ENCODE data around the gene UBXN1. TPM values are rescaled to one million over a fixed set of nuclear protein-coding genes. Genes with fewer than 3 reads are reported as not detected.
A peak's percentile ranks its signal among the peaks of the same experiment; 100 is the strongest.

Gene UBXN1, protein sequence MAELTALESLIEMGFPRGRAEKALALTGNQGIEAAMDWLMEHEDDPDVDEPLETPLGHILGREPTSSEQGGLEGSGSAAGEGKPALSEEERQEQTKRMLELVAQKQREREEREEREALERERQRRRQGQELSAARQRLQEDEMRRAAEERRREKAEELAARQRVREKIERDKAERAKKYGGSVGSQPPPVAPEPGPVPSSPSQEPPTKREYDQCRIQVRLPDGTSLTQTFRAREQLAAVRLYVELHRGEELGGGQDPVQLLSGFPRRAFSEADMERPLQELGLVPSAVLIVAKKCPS
- 70.7 and 840 TPM in 2 replicates for total RNA-seq (ENCODE audit: low replicate concordance)

DNA sequence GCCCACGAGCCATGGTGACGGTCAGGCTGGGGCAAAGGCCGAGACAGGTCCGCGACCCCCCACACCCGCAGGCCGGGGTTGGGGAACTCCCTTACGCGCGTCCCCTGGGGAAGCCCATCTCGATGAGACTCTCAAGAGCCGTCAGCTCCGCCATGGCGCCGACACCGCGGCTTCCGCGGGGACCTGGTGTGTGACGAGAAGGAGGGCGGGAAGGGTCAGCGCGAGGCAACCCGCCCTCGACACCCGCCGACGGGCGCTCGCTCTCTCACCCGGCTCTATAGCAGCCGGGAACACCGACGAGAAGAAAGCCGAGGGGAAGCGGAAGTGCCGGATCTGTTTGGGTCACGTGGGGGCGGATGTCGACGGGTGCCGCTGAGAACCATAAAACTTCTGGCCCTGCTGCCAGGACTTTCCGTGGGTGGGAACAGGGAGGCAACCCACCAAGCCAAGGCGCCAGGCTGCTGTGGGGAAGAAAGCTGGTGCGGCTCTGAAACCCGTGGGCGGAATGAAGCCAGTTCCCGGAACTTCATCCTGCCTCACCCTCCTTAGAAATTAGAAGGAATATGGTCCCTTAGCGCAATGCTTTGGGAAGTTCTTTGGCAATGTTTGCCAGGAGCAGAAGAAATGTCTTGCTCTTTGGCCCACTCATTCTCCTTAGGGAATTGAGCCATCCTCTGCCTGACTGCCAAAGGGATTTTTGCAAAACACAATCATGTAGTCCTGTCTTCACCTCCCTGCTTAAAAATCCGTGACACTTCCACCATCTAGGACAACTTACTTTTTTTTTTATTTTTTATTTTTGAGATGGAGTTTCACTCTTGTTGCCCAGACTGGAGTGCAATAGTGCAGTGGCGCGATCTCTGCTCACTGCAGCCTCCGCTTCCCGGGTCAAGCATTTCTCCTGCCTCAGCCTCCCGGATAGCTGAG is at the start of gene UBXN1:
UBXN1 (minus strand) TSS at position 304 of the 927 bp plus-strand sequence; CDS start at position 154, 150 bp downstream.
- TF ChIP-seq, protein P1, sequence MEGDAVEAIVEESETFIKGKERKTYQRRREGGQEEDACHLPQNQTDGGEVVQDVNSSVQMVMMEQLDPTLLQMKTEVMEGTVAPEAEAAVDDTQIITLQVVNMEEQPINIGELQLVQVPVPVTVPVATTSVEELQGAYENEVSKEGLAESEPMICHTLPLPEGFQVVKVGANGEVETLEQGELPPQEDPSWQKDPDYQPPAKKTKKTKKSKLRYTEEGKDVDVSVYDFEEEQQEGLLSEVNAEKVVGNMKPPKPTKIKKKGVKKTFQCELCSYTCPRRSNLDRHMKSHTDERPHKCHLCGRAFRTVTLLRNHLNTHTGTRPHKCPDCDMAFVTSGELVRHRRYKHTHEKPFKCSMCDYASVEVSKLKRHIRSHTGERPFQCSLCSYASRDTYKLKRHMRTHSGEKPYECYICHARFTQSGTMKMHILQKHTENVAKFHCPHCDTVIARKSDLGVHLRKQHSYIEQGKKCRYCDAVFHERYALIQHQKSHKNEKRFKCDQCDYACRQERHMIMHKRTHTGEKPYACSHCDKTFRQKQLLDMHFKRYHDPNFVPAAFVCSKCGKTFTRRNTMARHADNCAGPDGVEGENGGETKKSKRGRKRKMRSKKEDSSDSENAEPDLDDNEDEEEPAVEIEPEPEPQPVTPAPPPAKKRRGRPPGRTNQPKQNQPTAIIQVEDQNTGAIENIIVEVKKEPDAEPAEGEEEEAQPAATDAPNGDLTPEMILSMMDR (IDR thresholded peaks at IDR 0.05; ENCODE audit: insufficient read depth, low read length) = no peak
- peak within 1 kb of the TSS; percentile 76 for H3K4me3 ChIP-seq (ENCODE audit: low read depth, low read length)
- DNase-seq (ENCODE audit: low read depth) = peak; percentile 95

DNA sequence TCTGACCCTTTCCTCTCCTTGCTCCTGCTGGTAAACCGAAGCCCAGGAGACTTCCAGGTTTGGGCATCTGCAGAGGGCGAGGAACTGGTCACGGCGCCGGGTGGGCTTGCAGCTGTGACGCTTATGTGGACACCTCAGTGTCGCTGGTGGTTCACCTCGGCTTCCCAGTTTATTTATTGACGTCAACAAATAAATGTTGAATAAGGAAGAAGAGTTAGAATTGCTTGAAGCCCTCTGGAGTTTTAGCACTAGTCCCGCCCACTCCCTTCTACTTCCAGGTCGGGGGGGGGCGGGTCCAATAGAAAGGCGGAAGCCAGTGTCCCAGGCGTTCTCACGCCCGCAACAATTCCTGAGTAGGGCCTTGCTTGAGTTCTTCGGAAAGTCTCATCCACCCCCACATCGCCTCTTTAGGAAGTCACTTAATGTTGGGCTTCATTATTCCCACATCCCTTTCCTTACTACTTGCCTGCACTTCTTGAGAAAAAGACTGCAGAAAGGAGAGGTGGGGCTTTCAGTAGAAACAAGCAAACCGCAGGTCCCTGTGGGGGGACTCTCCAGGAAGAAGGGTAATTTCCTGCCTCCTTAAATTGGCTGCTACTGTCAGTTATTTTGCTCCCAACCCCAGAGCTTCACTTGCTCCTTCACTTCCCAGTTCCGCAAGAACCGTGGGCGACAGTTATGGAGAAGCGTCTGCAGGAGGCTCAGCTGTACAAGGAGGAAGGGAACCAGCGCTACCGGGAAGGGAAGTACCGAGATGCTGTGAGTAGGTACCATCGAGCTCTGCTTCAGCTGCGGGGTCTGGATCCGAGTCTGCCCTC is 49.5 kb upstream of the UBXN1 start, which contains the start of gene TTC9C:
TTC9C (plus strand) TSS at position 316 of the 818 bp plus-strand sequence; CDS start at position 679, 363 bp downstream.
- H3K4me3 ChIP-seq (ENCODE audit: low read depth, low read length) = peak within 1 kb of the TSS; percentile 98
- DNase-seq (ENCODE audit: low read depth) = peak; percentile 80
- TF ChIP-seq, protein P1 (IDR thresholded peaks at IDR 0.05; ENCODE audit: insufficient read depth, low read length) = no peak

DNA sequence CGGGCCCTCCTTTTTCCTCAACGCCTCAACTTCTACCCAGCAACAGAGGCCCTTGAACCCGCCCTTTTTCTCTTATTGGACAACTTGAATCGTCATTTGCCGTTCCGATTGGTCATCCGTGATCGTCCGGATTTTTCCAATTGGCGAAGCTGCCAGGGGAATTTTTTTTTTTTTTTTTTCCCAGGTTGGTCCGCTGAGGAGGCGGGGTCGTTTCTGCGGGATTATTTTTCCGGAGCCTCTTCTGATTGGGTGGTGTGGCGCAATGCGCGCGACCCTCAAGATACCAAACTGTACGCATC is 48.9 kb upstream of the UBXN1 start:
- TF ChIP-seq, protein P1 (IDR thresholded peaks at IDR 0.05; ENCODE audit: insufficient read depth, low read length) = no peak
- H3K4me3 ChIP-seq (ENCODE audit: low read depth, low read length) = peak overlapping the region; percentile 98
- peak; percentile 99 for DNase-seq (ENCODE audit: low read depth)

DNA sequence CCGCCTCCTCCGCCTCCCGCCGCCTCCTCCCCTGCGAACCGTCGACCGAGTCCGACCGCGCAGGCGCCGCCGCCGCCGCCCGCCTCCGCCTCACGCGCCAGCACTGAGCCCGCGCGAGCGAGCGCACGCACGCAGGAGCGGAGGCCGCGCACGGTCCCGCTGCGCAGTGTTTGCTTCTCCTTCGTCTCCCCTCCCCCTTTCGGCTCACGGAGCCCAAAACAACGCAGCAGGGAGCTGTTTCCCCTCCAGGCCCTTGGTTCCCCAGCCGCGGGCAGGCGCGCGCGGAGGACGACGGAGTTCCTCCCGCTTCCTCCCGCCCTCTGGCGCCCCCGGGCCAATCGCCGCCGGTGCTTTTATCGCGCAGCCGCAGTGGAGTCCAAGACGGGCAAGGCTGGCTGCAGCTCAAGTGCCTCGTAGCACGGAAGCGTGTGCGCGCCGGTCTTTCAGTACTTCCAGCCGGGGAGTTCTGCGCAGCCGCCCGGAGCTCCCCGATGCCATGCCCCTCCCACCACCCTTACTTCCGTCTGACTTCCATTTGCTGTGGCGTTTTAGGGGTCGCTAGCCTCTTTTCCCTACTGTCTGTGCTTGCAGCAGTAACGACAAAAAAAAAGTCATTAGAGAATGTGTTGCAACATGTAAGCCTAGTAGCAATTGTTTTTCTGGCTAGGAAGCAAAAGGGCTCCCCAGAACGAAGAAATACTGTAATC is 48.4 kb upstream of the UBXN1 start, which contains the start of gene HNRNPUL2:
HNRNPUL2 (minus strand) TSS at position 293 of the 707 bp plus-strand sequence. CDS start 301 bp downstream, outside the sequence.
- TF ChIP-seq, protein P1 (IDR thresholded peaks at IDR 0.05; ENCODE audit: insufficient read depth, low read length) = no peak
- H3K4me3 ChIP-seq (ENCODE audit: low read depth, low read length) = peak within 1 kb of the TSS; percentile 98
- peak; percentile 99 for DNase-seq (ENCODE audit: low read depth)

DNA sequence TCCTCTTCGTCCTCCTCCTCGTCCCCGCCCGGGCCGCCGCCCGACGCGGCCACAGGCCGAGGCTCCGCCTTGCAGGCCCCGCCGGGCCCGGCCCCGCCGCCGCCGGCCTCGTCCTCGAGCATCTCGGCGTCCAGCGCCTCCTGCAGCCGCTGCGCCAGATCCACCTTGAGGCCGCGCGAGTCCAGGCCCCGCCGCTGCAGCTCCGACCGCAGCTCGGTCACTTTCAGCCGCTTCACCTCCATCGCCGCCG is 48.0 kb upstream of the UBXN1 start:
- no peak for DNase-seq (ENCODE audit: low read depth)
- H3K4me3 ChIP-seq (ENCODE audit: low read depth, low read length) = peak overlapping the region; percentile 84
- TF ChIP-seq, protein P1 (IDR thresholded peaks at IDR 0.05; ENCODE audit: insufficient read depth, low read length) = no peak
